K562 (cell line): ENCODE data around the gene SDR39U1. TPM values are rescaled to one million over a fixed set of nuclear protein-coding genes. Genes with fewer than 3 reads are reported as not detected.

Experiments
- BCL6 ChIP-seq: fragments of 250-450 bp; sonication (Bioruptor Pico); IDR thresholded peaks from 2 replicates; pipeline ENCODE4 v1.4.0; 2020
- CTCFL ChIP-seq: IDR thresholded peaks from 2 replicates; pipeline ENCODE4 v1.6.1; 2011; ENCODE audit warnings: borderline replicate concordance, low read depth, mild to moderate bottlenecking, moderate library complexity, low read length; ENCODE audit not compliant: insufficient read depth, poor library complexity, severe bottlenecking
- FOXM1 ChIP-seq, 2 experiments: fragments of 450-650 bp in 1 of 2; sonication (generic) in 1 of 2; formaldehyde crosslinking in 1 of 2; IDR thresholded peaks; 2 replicates each; pipeline versions ENCODE4 v1.6.1 to v1.9.0; 2017 to 2022; ENCODE audit warnings: low read depth in 2 of 2, mild to moderate bottlenecking in 2 of 2, missing genetic modification reagents in 1 of 2, moderate library complexity in 1 of 2
- HES1 ChIP-seq: fragments of 450-650 bp; IDR thresholded peaks from 2 replicates; pipeline ENCODE4 v1.6.1; 2016; ENCODE audit warnings: low read depth, mild to moderate bottlenecking, moderate library complexity
- HNRNPK ChIP-seq: fragments of 200-400 bp; formaldehyde crosslinking; IDR thresholded peaks from one replicate; pipeline ENCODE4 v1.6.1; 2018; ENCODE audit warnings: mild to moderate bottlenecking, low read depth, low read length; ENCODE audit not compliant: poor library complexity, severe bottlenecking
- IRF9 ChIP-seq: fragments of 450-650 bp; IDR thresholded peaks from 2 replicates; pipeline ENCODE4 v1.6.1; 2016; ENCODE audit warnings: missing biosample characterization, missing genetic modification characterization
- MYBL2 ChIP-seq, 2 experiments: fragments of 450-650 bp in 1 of 2; sonication (generic) in 1 of 2; formaldehyde crosslinking in 1 of 2; IDR thresholded peaks; 2 replicates each; pipeline versions ENCODE4 v1.6.1 to v1.8.1; 2017 to 2022; ENCODE audit warnings: borderline replicate concordance in 1 of 2, inconsistent platforms in 1 of 2, low read depth in 1 of 2, mild to moderate bottlenecking in 1 of 2, missing genetic modification reagents in 1 of 2, moderate library complexity in 1 of 2
- MYC ChIP-seq, 2 experiments: fragments of 250-450 bp in 1 of 2; sonication (Bioruptor Pico) in 1 of 2; IDR thresholded peaks; 2 replicates each; pipeline versions ENCODE4 v1.5.1 to v1.6.1; 2012 to 2021; ENCODE audit warnings: low read depth in 2 of 2, borderline replicate concordance in 1 of 2, improper control_type of control experiment in 1 of 2, low read length in 1 of 2, mild to moderate bottlenecking in 1 of 2, moderate library complexity in 1 of 2
- NFE2 ChIP-seq: IDR thresholded peaks from 2 replicates; pipeline ENCODE4 v1.6.1; 2014; ENCODE audit warnings: antibody characterized with exemption, low read depth
- NR0B1 ChIP-seq: fragments of 450-650 bp; IDR thresholded peaks from one replicate; pipeline ENCODE4 v1.6.1; 2018; ENCODE audit warnings: mild to moderate bottlenecking, moderate library complexity; ENCODE audit not compliant: partially characterized antibody
- PKNOX1 ChIP-seq: fragments of 450-650 bp; IDR thresholded peaks from 2 replicates; pipeline ENCODE4 v1.6.1; 2016
- SMARCA4 ChIP-seq: fragments of 450-650 bp; IDR thresholded peaks from 2 replicates; pipeline ENCODE4 v1.6.1; 2016
- TAL1 ChIP-seq: fragments of 450-650 bp; IDR thresholded peaks from 2 replicates; pipeline ENCODE4 v1.6.1; 2016; ENCODE audit warnings: mild to moderate bottlenecking
- THRB ChIP-seq: fragments of 450-650 bp; formaldehyde crosslinking; conservative IDR thresholded peaks from 2 replicates; pipeline ENCODE4 v1.4.0; 2022; ENCODE audit warnings: mild to moderate bottlenecking, missing genetic modification characterization
- TRIM28 ChIP-seq: fragments of 450-650 bp; IDR thresholded peaks from 2 replicates; pipeline ENCODE4 v1.6.1; 2017
- ZBTB8A ChIP-seq: fragments of 450-650 bp; IDR thresholded peaks from 2 replicates; pipeline ENCODE4 v1.6.1; 2018; ENCODE audit warnings: mild to moderate bottlenecking, moderate library complexity; ENCODE audit not compliant: partially characterized antibody
- ZFPM2 ChIP-seq: fragments of 250-450 bp; sonication (Bioruptor Pico); IDR thresholded peaks from 2 replicates; pipeline ENCODE4 v1.5.1; 2022; ENCODE audit warnings: mild to moderate bottlenecking
- ZNF436 ChIP-seq: fragments of 250-450, 450-650 bp; sonication (Bioruptor Pico); formaldehyde crosslinking; IDR thresholded peaks from 2 replicates; pipeline ENCODE4 v1.7.0; 2020; ENCODE audit warnings: mild to moderate bottlenecking
- polyA plus RNA-seq, 8 experiments: library from polyadenylated mRNA; depleted of rRNA in 4 of 8; stranded (reverse) in 5 of 8; unstranded in 3 of 8; fragments of >200 nt; fragmentation: Nextera tagmentation in 2 of 8; fragmentation: Illumina TruSeq in 1 of 8; extraction: Ambion mirVana in 2 of 8; extraction: Trizol in 1 of 8; gene quantifications; 2 replicates each; pipeline versions ENCODE4 v1.2.1 to v1.2.3, GENCODE V29; 2011 to 2014; ENCODE audit warnings: inconsistent platforms in 1 of 8, missing spikeins in 1 of 8
- total RNA-seq, 7 experiments: library from RNA; depleted of rRNA in 6 of 7; stranded (reverse); fragments of >200 nt in 6 of 7; fragmentation: Illumina TruSeq in 2 of 7; extraction: Trizol in 2 of 7; gene quantifications; 2 replicates each; pipeline versions ENCODE4 v1.2.1 to v1.2.3, GENCODE V29; 2011 to 2021; ENCODE audit warnings: low replicate concordance in 1 of 7
- TF ChIP-seq, protein P1 (sequence below): fragments of 250-450 bp; sonication (Bioruptor Pico); IDR thresholded peaks from 2 replicates; pipeline ENCODE4 v1.8.0; 2021; ENCODE audit warnings: mild to moderate bottlenecking, moderate library complexity

Gene SDR39U1
- total and polyA plus RNA-seq, 9 of the 15 experiments (the other 6 are each of a cell fraction or from before 2014, with no cell fraction given), result 10.4 to 56.1 (median 19.8) TPM

DNA sequence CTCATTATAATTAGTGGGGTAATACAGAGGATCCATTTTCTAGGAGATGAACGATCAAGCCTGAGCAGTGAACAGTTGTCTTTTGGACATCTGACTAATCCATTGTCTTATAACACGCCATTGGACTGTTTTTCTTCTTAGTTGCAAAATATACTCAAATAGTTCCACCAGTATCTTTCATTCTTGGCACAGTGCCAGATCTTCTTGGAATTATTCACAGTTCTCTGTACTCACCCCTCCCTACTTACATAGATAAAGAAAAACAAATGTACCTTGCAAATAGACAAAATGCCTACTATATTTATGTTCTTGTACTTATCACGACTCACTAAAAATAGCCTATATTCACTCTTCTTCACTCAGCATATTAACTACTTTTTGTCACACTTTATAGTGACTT is 16.9 kb downstream of the SDR39U1 start (continued):
- TF ChIP-seq IRF9 (tag) (no peak), TAL1 (0 out of 2 replicates have a peak, but pooled peaks have one; percentile 31), MYC (IDR thresholded peaks at IDR 0.05; ENCODE audit: low read depth, low read length) (no peak), MYC (CRISPR knock-in tag; IDR thresholded peaks at IDR 0.05; ENCODE audit: borderline replicate concordance, low read depth) (no peak), CTCFL (no peak), THRB (CRISPR knock-in tag) (no peak), SMARCA4 (peak; percentile 69), BCL6 (no peak), TRIM28 (no peak), ZNF436 (CRISPR knock-in tag) (no peak), NFE2 (no peak), HNRNPK (no peak), HES1 (no peak), ZFPM2 (no peak), ZBTB8A (no peak), NR0B1 (no peak), FOXM1 (IDR thresholded peaks at IDR 0.05; ENCODE audit: low read depth) (no peak), FOXM1 (CRISPR knock-in tag; IDR thresholded peaks at IDR 0.05; ENCODE audit: low read depth) (no peak), PKNOX1 (no peak), MYBL2 (IDR thresholded peaks at IDR 0.05; ENCODE audit: low read depth) (no peak), MYBL2 (CRISPR knock-in tag; IDR thresholded peaks at IDR 0.05; ENCODE audit: borderline replicate concordance) (no peak)
- TF ChIP-seq, protein P1, sequence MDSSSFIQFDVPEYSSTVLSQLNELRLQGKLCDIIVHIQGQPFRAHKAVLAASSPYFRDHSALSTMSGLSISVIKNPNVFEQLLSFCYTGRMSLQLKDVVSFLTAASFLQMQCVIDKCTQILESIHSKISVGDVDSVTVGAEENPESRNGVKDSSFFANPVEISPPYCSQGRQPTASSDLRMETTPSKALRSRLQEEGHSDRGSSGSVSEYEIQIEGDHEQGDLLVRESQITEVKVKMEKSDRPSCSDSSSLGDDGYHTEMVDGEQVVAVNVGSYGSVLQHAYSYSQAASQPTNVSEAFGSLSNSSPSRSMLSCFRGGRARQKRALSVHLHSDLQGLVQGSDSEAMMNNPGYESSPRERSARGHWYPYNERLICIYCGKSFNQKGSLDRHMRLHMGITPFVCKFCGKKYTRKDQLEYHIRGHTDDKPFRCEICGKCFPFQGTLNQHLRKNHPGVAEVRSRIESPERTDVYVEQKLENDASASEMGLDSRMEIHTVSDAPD, result no peak
